ENCODE results near the gene NMB.
"Not testable (repeated sequence)": the region's sequence is repeated elsewhere in the genome, so short reads cannot be mapped to it uniquely, and the experiment has no call there.

NMB gene, protein sequence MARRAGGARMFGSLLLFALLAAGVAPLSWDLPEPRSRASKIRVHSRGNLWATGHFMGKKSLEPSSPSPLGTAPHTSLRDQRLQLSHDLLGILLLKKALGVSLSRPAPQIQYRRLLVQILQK
- 3.1 to 3.7 (median 3.5) reads per million in 3 donors for total RNA-seq

DNA sequence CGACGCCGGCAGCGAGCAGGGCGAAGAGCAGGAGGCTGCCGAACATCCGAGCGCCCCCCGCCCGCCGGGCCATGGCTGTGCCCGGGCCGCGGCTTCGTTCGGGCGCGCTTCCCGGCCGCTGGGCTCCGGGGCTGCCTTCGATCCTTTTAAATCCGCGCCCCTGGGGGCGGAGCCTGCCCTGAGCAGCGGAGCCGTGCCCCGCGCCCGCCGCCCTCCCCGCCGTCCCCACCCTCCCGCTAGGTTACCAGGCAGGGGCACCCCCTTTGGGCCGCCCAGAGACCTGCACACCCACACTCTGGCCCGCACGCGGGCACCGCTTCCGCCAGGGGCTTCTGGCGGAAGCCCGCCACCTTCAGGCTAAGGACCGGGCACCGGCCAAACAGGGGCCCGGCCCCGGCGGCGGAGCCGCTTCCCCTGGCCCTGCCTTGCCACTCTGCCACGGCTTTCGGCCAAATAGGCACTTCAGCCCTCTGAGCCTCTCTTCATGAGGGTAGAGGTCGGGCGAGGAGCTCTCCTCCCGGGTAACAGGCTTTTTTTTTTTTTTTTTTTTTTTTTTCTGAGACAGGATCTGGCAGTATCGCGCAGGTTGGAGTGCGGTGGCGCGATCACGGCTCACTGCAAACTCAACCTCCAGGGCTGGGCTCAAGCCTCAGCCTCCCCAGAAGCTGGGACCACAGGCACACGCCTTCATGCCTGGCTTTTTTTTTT is at the start of gene NMB:
Gene NMB (minus strand): TSS at position 120 of the 708 bp plus-strand sequence. CDS start 47 bp downstream, at position 73.
- Histone ChIP-seq H3K4me1 (ENCODE audit: control insufficient read depth, insufficient read depth, low read length, poor library complexity, severe bottlenecking) (peaks cover 23% of the 10 kb centered on the region), H3K27ac (ENCODE audit: insufficient read depth, low read length, poor library complexity, severe bottlenecking) (peak within 1 kb of the TSS; percentile 69), H3K36me3 (ENCODE audit: control insufficient read depth, insufficient read depth, low read length) (no peaks in the 10 kb centered on the region), H3K27me3 (replicated peaks; ENCODE audit: control insufficient read depth, insufficient read depth, low read length, poor library complexity, severe bottlenecking) (no peaks in the 10 kb centered on the region), H3K4me3 (ENCODE audit: insufficient read depth, low read depth, low read length, poor library complexity, severe bottlenecking) (peak within 1 kb of the TSS; percentile 66), H3K9me3 (ENCODE audit: control insufficient read depth, low read length) (no peaks in the 10 kb centered on the region)
- DNase-seq = peak; percentile 80 to 85 (median 85)

DNA sequence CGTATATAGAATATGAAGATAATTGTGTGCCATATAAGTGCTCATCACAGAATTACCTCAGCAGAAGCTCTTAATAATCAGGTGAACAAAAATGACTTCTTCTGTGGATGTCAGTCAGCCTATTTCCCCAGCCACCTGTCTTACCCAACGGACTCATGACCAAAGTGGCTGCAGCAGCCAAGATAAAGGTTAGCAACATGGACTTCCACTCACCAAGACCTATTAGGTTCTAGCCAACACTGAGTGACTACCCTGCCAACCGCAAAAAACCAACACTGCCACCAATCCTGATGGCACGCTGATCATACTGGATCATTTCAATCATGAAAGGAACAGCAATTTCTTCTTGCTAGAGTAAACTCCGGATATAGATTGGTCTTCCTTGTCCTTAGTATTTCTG is 45.8 kb upstream of the NMB start:
- H3K36me3 ChIP-seq (ENCODE audit: control insufficient read depth, insufficient read depth, low read length) = no peaks in the 10 kb centered on the region
- H3K27ac ChIP-seq (ENCODE audit: insufficient read depth, low read length, poor library complexity, severe bottlenecking) = no peak overlapping the region
- no peaks in the 10 kb centered on the region for H3K9me3 ChIP-seq (ENCODE audit: control insufficient read depth, low read length)
- no peak overlapping the region for H3K4me3 ChIP-seq (ENCODE audit: insufficient read depth, low read depth, low read length, poor library complexity, severe bottlenecking)
- DNase-seq = no peak
- no peaks in the 10 kb centered on the region for H3K4me1 ChIP-seq (ENCODE audit: control insufficient read depth, insufficient read depth, low read length, poor library complexity, severe bottlenecking)
- no peaks in the 10 kb centered on the region for H3K27me3 ChIP-seq (replicated peaks; ENCODE audit: control insufficient read depth, insufficient read depth, low read length, poor library complexity, severe bottlenecking)

DNA sequence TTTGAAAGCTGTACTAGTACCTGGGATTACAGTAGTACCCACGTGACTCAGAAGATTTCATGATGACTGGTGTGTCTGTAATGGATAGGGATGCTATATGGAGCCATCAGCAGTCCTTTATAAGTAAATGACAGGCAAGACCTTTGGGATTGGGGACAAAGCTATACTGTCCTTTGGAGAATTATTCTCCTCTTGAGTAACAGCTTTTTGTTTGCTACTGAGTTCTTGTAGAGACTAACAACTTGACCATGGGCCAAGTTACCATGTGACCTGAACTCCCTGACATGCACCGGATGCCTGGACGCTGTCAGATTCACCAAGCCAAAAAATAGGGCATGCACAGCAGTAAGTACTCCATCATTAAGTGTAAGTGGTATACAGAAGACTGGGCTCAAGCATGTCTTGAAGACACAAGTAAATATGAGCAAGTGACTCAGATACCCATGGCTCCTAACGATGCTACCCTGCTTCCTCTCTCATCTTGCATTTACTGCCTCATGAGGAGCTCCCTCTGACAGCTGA is 45.0 kb upstream of the NMB start:
- Histone ChIP-seq H3K27me3 (replicated peaks; ENCODE audit: control insufficient read depth, insufficient read depth, low read length, poor library complexity, severe bottlenecking) (no peaks in the 10 kb centered on the region), H3K27ac (ENCODE audit: insufficient read depth, low read length, poor library complexity, severe bottlenecking) (no peak overlapping the region), H3K36me3 (ENCODE audit: control insufficient read depth, insufficient read depth, low read length) (no peaks in the 10 kb centered on the region), H3K4me3 (ENCODE audit: insufficient read depth, low read depth, low read length, poor library complexity, severe bottlenecking) (no peak overlapping the region), H3K4me1 (ENCODE audit: control insufficient read depth, insufficient read depth, low read length, poor library complexity, severe bottlenecking) (no peaks in the 10 kb centered on the region), H3K9me3 (ENCODE audit: control insufficient read depth, low read length) (no peaks in the 10 kb centered on the region)
- DNase-seq = no peak

DNA sequence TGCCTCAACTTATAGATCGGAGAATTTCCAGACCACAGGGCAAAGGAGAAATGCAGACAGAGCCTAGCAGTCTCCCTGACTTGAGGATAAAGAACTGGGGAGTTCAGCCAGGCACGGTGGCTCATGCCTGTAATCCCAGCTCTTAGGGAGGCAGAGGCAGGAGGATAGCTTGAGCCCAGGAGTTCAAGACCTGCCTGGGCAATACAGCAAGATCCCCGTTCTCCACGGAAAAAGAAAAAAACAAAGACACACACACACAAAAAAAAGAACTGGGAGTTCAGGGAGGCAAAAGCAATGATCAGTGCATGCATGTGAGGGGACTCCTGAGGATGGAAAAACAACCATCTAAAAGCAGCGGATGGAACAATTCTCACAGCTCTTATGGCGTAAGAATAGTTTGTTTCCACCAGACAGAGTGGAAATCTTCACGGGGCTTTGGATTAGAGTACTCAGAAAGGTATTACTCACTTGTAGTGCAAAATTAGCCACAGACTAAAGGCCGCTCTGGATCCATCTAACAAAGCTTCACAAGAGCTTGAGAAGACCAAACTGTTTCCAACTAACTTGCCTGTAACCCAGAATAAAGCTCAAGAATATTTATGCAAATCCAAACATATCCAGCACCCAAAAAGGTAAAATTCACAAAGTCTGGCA is 41.7 kb upstream of the NMB start:
- H3K4me1 ChIP-seq (ENCODE audit: control insufficient read depth, insufficient read depth, low read length, poor library complexity, severe bottlenecking) = no peaks in the 10 kb centered on the region
- no peaks in the 10 kb centered on the region for H3K36me3 ChIP-seq (ENCODE audit: control insufficient read depth, insufficient read depth, low read length)
- H3K27ac ChIP-seq (ENCODE audit: insufficient read depth, low read length, poor library complexity, severe bottlenecking) = no peak overlapping the region
- no peaks in the 10 kb centered on the region for H3K9me3 ChIP-seq (ENCODE audit: control insufficient read depth, low read length)
- DNase-seq = no peak
- H3K4me3 ChIP-seq (ENCODE audit: insufficient read depth, low read depth, low read length, poor library complexity, severe bottlenecking) = no peak overlapping the region
- H3K27me3 ChIP-seq (replicated peaks; ENCODE audit: control insufficient read depth, insufficient read depth, low read length, poor library complexity, severe bottlenecking) = no peaks in the 10 kb centered on the region

DNA sequence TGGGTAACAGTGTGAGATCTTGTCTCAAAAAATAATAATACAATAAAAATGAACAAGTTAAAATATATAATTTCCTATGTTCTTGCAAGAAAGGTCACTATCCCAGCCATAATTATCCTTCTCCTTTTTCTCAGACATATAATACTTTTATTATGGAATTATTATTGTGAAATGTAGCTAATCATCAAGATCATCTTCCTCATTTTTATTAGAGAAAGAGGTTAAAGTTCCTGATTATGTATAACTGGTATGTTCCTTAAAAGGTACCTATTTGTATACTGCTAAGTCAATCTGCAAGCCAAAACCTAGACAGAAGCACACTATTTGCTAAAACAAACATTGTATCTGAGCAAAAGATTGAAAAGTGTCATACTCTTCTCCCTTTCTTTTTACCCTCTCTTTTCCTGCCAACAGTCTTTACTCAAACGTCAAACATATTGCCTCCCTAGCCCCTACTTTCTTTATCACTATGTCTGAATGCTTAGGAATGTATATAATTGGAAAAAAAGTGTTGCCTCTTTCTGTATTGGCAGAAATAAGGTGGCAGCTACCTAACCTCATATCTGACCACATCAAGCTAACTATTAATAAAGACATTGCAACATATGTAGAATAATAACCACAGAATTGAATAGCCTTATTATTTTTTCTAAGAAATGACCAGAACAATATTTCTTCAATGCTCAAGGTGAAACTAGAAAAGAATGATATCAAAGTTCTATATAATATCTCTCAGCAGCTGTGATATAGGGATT is 39.4 kb upstream of the NMB start:
- no peak overlapping the region for H3K4me3 ChIP-seq (ENCODE audit: insufficient read depth, low read depth, low read length, poor library complexity, severe bottlenecking)
- no peaks in the 10 kb centered on the region for H3K4me1 ChIP-seq (ENCODE audit: control insufficient read depth, insufficient read depth, low read length, poor library complexity, severe bottlenecking)
- no peaks in the 10 kb centered on the region for H3K36me3 ChIP-seq (ENCODE audit: control insufficient read depth, insufficient read depth, low read length)
- DNase-seq = no peak
- no peaks in the 10 kb centered on the region for H3K27me3 ChIP-seq (replicated peaks; ENCODE audit: control insufficient read depth, insufficient read depth, low read length, poor library complexity, severe bottlenecking)
- no peak overlapping the region for H3K27ac ChIP-seq (ENCODE audit: insufficient read depth, low read length, poor library complexity, severe bottlenecking)
- no peaks in the 10 kb centered on the region for H3K9me3 ChIP-seq (ENCODE audit: control insufficient read depth, low read length)

DNA sequence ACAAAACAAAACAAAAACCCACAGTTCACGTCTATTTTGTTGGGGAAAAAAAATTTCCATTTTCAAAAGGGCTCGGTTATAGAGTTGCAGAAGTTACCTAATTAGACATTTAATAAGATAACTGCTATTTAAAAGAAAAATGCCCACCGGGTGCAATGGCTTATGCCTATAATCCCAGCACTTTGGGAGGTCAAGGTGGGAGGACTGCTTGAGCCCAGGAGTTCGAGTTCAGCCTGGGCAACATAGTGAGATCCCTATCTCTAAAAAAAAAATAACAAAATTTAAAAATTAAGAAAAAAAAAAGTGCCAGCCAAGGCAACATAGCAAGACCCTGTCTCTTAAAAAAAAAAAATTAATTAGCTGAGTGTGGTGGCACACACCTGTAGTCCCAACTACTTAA is 38.8 kb upstream of the NMB start:
- Histone ChIP-seq H3K4me1 (ENCODE audit: control insufficient read depth, insufficient read depth, low read length, poor library complexity, severe bottlenecking) (no peaks in the 10 kb centered on the region), H3K9me3 (ENCODE audit: control insufficient read depth, low read length) (no peaks in the 10 kb centered on the region), H3K36me3 (ENCODE audit: control insufficient read depth, insufficient read depth, low read length) (no peaks in the 10 kb centered on the region), H3K27ac (ENCODE audit: insufficient read depth, low read length, poor library complexity, severe bottlenecking) (no peak overlapping the region), H3K27me3 (replicated peaks; ENCODE audit: control insufficient read depth, insufficient read depth, low read length, poor library complexity, severe bottlenecking) (no peaks in the 10 kb centered on the region), H3K4me3 (ENCODE audit: insufficient read depth, low read depth, low read length, poor library complexity, severe bottlenecking) (no peak overlapping the region)
- no peak for DNase-seq

DNA sequence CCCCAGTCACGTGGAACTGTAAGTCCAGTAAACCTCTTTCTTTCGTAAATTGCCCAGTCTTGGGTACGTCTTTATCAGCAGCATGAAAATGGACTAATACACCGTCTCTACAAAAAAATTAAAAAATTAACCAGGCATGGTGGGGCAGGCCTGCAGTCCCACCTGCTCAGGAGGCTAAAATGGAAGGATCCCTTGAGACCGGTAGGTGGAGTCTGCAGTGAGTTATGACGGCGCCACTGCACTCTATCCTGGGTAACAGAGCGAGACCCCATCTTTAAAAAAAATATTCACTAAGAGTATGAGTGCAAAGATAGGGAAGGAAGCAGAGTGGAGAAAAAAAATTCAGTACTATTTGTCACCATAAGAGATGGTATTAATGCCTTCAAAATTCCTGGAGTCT is 32.3 kb upstream of the NMB start:
- no peak for DNase-seq
- no peak overlapping the region for H3K27ac ChIP-seq (ENCODE audit: insufficient read depth, low read length, poor library complexity, severe bottlenecking)
- H3K4me1 ChIP-seq (ENCODE audit: control insufficient read depth, insufficient read depth, low read length, poor library complexity, severe bottlenecking) = no peaks in the 10 kb centered on the region

DNA sequence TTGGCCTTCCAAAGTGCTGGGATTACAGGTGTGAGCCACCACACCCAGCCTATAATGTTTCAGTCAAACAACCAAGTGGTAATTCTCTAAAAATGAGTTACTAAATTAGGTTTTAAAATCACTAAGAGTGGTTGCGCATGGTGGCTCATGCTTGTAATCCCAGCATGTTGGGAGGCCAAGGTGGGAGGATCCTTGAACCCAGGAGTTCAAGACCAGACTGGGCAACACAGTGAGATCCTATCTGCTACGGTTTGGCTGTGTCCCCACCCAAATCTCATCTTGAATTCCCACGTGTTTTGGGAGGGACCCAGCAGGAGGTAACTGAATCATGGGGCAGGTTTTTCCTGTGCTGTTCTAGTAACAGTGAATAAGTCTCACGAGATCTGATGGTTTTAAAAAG is 31.9 kb upstream of the NMB start:
- Histone ChIP-seq H3K27me3 (replicated peaks; ENCODE audit: control insufficient read depth, insufficient read depth, low read length, poor library complexity, severe bottlenecking) (no peaks in the 10 kb centered on the region), H3K27ac (ENCODE audit: insufficient read depth, low read length, poor library complexity, severe bottlenecking) (no peak overlapping the region), H3K36me3 (ENCODE audit: control insufficient read depth, insufficient read depth, low read length) (peaks cover 22% of the 10 kb centered on the region), H3K4me1 (ENCODE audit: control insufficient read depth, insufficient read depth, low read length, poor library complexity, severe bottlenecking) (no peaks in the 10 kb centered on the region), H3K4me3 (ENCODE audit: insufficient read depth, low read depth, low read length, poor library complexity, severe bottlenecking) (no peak overlapping the region), H3K9me3 (ENCODE audit: control insufficient read depth, low read length) (no peaks in the 10 kb centered on the region)
- no peak for DNase-seq

More for the DNA sequence above, 32.3 kb upstream of the NMB start:
- H3K9me3 ChIP-seq (ENCODE audit: control insufficient read depth, low read length) = no peaks in the 10 kb centered on the region
- H3K27me3 ChIP-seq (replicated peaks; ENCODE audit: control insufficient read depth, insufficient read depth, low read length, poor library complexity, severe bottlenecking) = no peaks in the 10 kb centered on the region
- peaks cover 22% of the 10 kb centered on the region for H3K36me3 ChIP-seq (ENCODE audit: control insufficient read depth, insufficient read depth, low read length)
- H3K4me3 ChIP-seq (ENCODE audit: insufficient read depth, low read depth, low read length, poor library complexity, severe bottlenecking) = no peak overlapping the region

DNA sequence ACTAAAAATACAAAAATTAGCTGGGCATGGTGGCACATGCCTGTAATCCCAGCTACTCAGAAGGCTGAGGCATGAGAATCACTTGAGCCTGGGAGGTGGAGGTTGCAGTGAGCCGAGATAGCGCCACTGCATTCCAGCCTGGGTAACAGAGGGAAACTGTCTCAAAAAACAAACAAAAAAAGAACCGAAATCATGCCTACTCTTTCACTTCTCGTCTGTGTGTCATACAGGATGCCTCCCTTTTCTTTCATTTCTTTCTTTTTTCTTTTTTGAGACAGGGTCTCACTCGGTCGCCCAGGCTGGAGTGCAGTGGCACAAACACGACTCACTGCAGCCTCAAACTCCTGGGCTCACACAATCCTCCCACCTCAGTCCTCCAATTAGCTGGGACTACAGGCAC is 28.4 kb upstream of the NMB start:
- not testable (repeated sequence) for H3K4me3 ChIP-seq (ENCODE audit: insufficient read depth, low read depth, low read length, poor library complexity, severe bottlenecking); DNase-seq; H3K27me3 ChIP-seq (replicated peaks; ENCODE audit: control insufficient read depth, insufficient read depth, low read length, poor library complexity, severe bottlenecking); H3K9me3 ChIP-seq (ENCODE audit: control insufficient read depth, low read length); H3K27ac ChIP-seq (ENCODE audit: insufficient read depth, low read length, poor library complexity, severe bottlenecking); H3K4me1 ChIP-seq (ENCODE audit: control insufficient read depth, insufficient read depth, low read length, poor library complexity, severe bottlenecking)
- H3K36me3 ChIP-seq (ENCODE audit: control insufficient read depth, insufficient read depth, low read length) = peaks cover 25% of the 10 kb centered on the region
